ENCODE measurements around the gene PGAP6. TPM values are rescaled to one million over a fixed set of nuclear protein-coding genes. Genes with fewer than 3 reads are reported as not detected.
"Not testable (repeated sequence)": the region's sequence is repeated elsewhere in the genome, so short reads cannot be mapped to it uniquely, and the experiment has no call there.

PGAP6 gene
- total RNA-seq, 1 donor from 2014 or later = 133 TPM

DNA sequence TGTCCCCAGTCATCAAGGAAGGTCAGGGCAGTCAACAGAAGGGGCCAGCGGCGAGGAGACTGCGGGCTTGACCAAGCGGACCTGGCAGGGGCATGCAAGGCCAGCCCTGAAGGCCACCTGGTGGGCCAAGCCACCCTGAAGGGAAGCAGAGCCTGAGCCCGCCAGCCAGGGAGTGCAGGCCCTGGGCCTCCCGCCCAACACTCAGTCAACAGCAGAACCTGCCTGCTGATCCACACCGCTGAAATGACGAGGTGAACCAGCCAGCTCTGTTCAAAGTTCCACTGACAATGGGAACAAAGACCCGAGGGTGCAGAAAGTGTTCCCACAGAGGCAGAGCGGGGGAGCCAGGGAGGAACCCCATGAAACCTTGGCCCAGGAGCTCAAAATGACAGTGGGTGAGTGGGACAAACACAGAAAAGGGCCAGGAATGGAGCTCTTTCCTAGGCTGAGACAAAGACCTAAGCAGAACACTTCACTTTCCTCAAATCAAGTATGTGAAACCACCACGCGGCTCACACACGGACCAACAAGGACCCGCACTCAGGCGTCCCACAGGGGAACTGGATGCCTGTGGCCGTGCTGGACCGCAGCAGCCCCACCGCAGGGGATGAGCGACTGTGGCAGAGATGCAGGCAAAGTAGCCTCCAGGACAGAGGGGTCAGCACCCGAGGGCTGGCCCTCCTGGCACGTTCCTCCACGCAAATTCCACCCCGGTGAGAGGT lies 41.2 kb downstream of the PGAP6 start:
- no peak for DNase-seq (ENCODE audit: low spot score)
- H3K27ac Mint-ChIP-seq (ENCODE audit: unreplicated experiment) = peak overlapping the region; percentile 13
- TF ChIP-seq CTCF (IDR thresholded peaks at IDR 0.05; ENCODE audit: unreplicated experiment) = no peak
- H3K9me3 Mint-ChIP-seq (ENCODE audit: unreplicated experiment) = no peaks in the 10 kb centered on the region
- H3K27me3 Mint-ChIP-seq (ENCODE audit: unreplicated experiment) = peaks cover 2% of the 10 kb centered on the region
- H3K36me3 Mint-ChIP-seq (ENCODE audit: low read depth, unreplicated experiment) = peaks cover 12% of the 10 kb centered on the region
- no peaks in the 10 kb centered on the region for H3K4me1 Mint-ChIP-seq (ENCODE audit: unreplicated experiment)
- no peak overlapping the region for H3K4me3 Mint-ChIP-seq (ENCODE audit: unreplicated experiment)

DNA sequence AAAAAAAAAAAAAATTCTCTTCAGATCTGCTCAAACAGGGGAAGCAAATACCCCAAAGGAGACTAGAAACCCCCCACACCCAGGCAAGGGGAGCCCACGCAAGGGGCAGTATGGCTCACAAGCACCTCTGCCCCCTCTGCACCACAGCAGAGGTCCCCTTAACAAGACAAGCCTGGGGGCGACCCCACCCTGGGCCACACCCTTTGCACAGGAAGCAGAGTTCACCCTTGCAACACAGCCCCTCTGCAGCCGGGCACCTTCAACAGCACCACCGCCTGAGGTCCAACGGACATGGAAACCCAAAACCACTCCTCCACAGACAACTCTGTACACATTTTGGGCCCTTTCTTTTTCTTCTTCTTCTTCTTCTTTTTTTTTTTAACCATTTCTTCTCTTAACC lies 42.1 kb downstream of the PGAP6 start:
- H3K4me1 Mint-ChIP-seq (ENCODE audit: unreplicated experiment) = no peaks in the 10 kb centered on the region
- H3K4me3 Mint-ChIP-seq (ENCODE audit: unreplicated experiment) = no peak overlapping the region
- no peaks in the 10 kb centered on the region for H3K9me3 Mint-ChIP-seq (ENCODE audit: unreplicated experiment)
- no peak for DNase-seq (ENCODE audit: low spot score)
- peaks cover 12% of the 10 kb centered on the region for H3K36me3 Mint-ChIP-seq (ENCODE audit: low read depth, unreplicated experiment)
- peaks cover 2% of the 10 kb centered on the region for H3K27me3 Mint-ChIP-seq (ENCODE audit: unreplicated experiment)
- no peak overlapping the region for H3K27ac Mint-ChIP-seq (ENCODE audit: unreplicated experiment)
- no peak for TF ChIP-seq CTCF (IDR thresholded peaks at IDR 0.05; ENCODE audit: unreplicated experiment)

- Mint-ChIP-seq H3K9me3 (ENCODE audit: unreplicated experiment) (no peaks in the 10 kb centered on the region), H3K4me3 (ENCODE audit: unreplicated experiment) (no peak overlapping the region), H3K36me3 (ENCODE audit: low read depth, unreplicated experiment) (peaks cover 14% of the 10 kb centered on the region), H3K27me3 (ENCODE audit: unreplicated experiment) (peaks cover 5% of the 10 kb centered on the region), H3K27ac (ENCODE audit: unreplicated experiment) (no peak overlapping the region), H3K4me1 (ENCODE audit: unreplicated experiment) (no peaks in the 10 kb centered on the region)
- no peak for TF ChIP-seq CTCF (IDR thresholded peaks at IDR 0.05; ENCODE audit: unreplicated experiment)
- DNase-seq (ENCODE audit: low spot score) = no peak
Observed at GRCh38 chr16:337975-338575, 43.7 kb downstream of the PGAP6 start.

GRCh38 chr16:337437-337836 lies 44.3 kb downstream of the PGAP6 start:
- peaks cover 5% of the 10 kb centered on the region for H3K27me3 Mint-ChIP-seq (ENCODE audit: unreplicated experiment)
- no peak overlapping the region for H3K4me3 Mint-ChIP-seq (ENCODE audit: unreplicated experiment)
- no peaks in the 10 kb centered on the region for H3K9me3 Mint-ChIP-seq (ENCODE audit: unreplicated experiment)
- TF ChIP-seq CTCF (IDR thresholded peaks at IDR 0.05; ENCODE audit: unreplicated experiment) = no peak
- H3K4me1 Mint-ChIP-seq (ENCODE audit: unreplicated experiment) = no peaks in the 10 kb centered on the region
- DNase-seq (ENCODE audit: low spot score) = no peak
- no peak overlapping the region for H3K27ac Mint-ChIP-seq (ENCODE audit: unreplicated experiment)
- peaks cover 9% of the 10 kb centered on the region for H3K36me3 Mint-ChIP-seq (ENCODE audit: low read depth, unreplicated experiment)

DNA sequence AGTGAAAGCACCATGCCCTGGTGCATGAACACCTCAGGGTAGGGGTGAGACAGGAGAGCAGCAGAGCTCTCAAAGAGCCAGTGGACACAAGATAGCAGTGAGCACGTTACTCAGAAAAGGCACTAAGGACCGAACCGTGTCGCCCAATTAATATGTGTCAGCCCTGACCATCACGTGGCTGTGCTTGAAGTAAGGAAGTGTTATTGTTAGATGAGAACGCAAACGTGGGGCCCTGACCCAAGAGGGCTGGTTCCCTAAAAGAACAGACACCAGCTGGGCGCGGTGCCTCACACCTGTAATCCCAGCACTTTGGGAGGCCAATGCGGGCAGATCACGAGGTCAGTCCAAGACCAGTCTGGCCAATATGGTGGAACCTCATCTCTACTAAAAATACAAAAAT lies 45.5 kb downstream of the PGAP6 start:
- Mint-ChIP-seq H3K4me3 (ENCODE audit: unreplicated experiment) (no peak overlapping the region), H3K9me3 (ENCODE audit: unreplicated experiment) (no peaks in the 10 kb centered on the region), H3K36me3 (ENCODE audit: low read depth, unreplicated experiment) (peaks cover 2% of the 10 kb centered on the region), H3K4me1 (ENCODE audit: unreplicated experiment) (no peaks in the 10 kb centered on the region), H3K27me3 (ENCODE audit: unreplicated experiment) (peaks cover 5% of the 10 kb centered on the region), H3K27ac (ENCODE audit: unreplicated experiment) (no peak overlapping the region)
- no peak for DNase-seq (ENCODE audit: low spot score)
- TF ChIP-seq CTCF (IDR thresholded peaks at IDR 0.05; ENCODE audit: unreplicated experiment) = no peak

- not testable (repeated sequence) for H3K27me3 Mint-ChIP-seq (ENCODE audit: unreplicated experiment); H3K36me3 Mint-ChIP-seq (ENCODE audit: low read depth, unreplicated experiment); H3K27ac Mint-ChIP-seq (ENCODE audit: unreplicated experiment); H3K9me3 Mint-ChIP-seq (ENCODE audit: unreplicated experiment); DNase-seq (ENCODE audit: low spot score); H3K4me1 Mint-ChIP-seq (ENCODE audit: unreplicated experiment); H3K4me3 Mint-ChIP-seq (ENCODE audit: unreplicated experiment)
Observed at GRCh38 chr16:334861-335632, 46.7 kb downstream of the PGAP6 start.

DNA sequence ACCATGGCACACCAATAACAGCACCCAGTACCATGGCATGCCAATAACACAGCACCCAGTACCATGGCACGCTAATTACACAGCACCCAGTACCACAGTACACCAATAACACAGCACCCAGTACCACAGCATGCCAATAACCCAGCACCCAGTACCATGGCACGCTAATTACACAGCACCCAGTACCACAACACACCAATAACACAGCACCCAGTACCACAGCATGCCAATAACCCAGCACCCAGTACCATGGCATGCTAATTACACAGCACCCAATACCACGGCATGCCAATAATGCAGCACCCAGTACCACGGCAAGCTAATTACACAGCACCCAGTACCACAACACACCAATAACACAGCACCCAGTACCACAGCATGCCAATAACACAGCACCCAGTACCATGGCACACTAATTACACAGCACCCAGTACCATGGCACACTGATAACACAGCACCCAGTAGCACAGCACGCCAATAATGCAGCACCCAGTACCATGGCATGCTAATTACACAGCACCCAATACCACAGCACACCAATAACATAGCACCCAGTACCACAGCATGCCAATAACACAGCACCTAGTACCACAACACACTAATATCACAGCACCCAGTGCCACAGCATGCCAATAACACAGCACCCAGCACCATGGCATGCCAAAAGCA lies 47.5 kb downstream of the PGAP6 start:
- H3K27ac Mint-ChIP-seq (ENCODE audit: unreplicated experiment); H3K36me3 Mint-ChIP-seq (ENCODE audit: low read depth, unreplicated experiment): not testable (repeated sequence)

More for the DNA sequence above, 47.5 kb downstream of the PGAP6 start:
- DNase-seq (ENCODE audit: low spot score); H3K27me3 Mint-ChIP-seq (ENCODE audit: unreplicated experiment); H3K4me1 Mint-ChIP-seq (ENCODE audit: unreplicated experiment); H3K9me3 Mint-ChIP-seq (ENCODE audit: unreplicated experiment); H3K4me3 Mint-ChIP-seq (ENCODE audit: unreplicated experiment): not testable (repeated sequence)
